ENCODE measurements around the gene ZNF24.
A peak's percentile ranks its signal among the peaks of the same experiment; 100 is the strongest.

Gene ZNF24

GRCh38 chr18:35331367-35332087, 12.7 kb downstream of the ZNF24 start:
- TF ChIP-seq CTCF (conservative IDR thresholded peaks at IDR 0.05; ENCODE audit: low read depth, low read length): no peak
- H3K4me3 ChIP-seq (ENCODE audit: low read depth, low read length): no peak overlapping the region
- DNase-seq (ENCODE audit: low read depth): no peak

DNA sequence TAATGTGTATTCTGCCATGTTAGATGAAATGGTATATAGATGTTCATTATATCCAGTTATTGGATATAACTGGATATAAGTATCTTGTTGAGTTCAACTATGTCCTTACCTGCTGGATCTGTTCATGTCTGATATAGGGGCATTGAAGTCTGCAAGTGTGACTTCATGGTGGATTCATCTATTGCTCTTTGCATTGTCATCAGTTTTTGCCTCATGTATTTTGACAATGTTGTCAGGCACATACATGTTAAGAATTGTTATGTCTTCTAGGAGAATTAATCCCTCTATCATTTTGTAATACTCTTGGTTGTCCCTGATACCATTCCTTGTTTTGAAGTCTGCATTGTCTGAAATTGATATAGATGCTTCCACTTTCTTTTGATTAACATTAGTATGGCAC, 15.4 kb downstream of the ZNF24 start:
- H3K4me3 ChIP-seq (ENCODE audit: low read depth, low read length): no peak overlapping the region
- TF ChIP-seq CTCF (conservative IDR thresholded peaks at IDR 0.05; ENCODE audit: low read depth, low read length): no peak
- no peak for DNase-seq (ENCODE audit: low read depth)

DNA sequence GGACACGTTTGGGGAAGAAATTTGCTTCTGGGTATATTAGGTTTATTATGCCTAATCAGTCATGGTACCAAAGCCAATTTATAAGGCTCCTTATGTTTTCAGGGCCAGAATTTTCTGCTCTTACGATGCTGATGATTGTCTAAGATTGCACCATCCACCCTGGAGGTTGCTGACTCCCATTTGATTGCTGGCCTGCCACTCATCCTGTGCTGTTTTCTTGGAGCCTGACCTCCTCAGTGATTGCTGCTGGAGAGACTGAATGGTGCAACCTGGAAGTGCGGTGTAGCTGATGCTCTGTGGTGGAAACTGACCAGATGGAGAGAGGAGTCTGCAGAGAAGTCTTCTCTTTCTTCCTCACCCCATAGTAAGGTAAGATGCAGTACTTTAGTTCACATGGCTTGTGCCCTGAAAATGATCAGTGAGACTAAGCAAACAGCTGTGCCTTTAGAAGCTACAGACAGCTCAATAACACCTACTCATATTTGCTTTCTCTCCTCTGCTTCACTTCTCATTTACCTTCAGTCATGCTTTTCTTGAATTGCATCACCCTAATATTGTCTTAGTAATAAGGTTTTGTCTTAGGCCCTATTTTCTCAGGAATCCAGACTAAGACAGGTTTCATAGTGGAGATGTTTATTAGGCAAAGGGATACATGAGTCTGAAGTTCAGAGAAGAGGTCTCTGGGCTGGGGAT, 17.4 kb downstream of the ZNF24 start:
- no peak overlapping the region for H3K4me3 ChIP-seq (ENCODE audit: low read depth, low read length)
- no peak for TF ChIP-seq CTCF (conservative IDR thresholded peaks at IDR 0.05; ENCODE audit: low read depth, low read length)
- DNase-seq (ENCODE audit: low read depth): no peak

DNA sequence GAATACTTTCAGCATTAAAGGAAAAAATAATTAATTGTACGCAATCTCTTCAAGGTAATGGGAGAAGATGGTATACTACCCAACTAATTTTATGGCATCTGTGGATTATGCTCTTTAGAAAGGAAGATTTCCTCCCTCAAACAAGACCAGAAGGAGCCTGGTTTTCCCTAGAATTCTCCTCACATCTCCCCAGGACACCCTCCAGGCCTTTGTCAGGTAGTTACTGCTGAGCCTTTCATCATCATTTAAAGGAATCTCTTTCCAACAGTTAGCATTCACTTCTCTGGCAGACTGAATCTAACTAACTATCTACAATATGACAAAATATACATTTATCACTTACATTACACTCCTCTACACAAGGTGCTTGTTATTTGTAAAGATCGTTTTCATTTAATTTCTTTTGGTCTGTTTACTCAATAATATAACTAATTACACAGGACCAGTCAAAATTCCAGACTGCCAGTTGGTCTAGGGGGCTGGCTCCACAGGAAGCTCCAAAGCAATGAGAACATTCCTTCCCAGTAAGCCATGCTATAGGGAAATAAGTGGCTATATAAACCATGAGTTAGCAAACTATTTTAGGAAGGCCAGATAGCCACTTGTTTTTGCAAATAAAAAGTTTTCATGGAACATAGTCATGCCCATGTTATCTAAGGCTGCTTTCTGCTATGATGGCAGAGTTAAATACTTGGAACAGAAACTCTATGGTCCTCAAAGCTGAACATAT, 19.1 kb downstream of the ZNF24 start:
- peak; percentile 12 for DNase-seq (ENCODE audit: low read depth)
- no peak for TF ChIP-seq CTCF (conservative IDR thresholded peaks at IDR 0.05; ENCODE audit: low read depth, low read length)
- no peak overlapping the region for H3K4me3 ChIP-seq (ENCODE audit: low read depth, low read length)

DNA sequence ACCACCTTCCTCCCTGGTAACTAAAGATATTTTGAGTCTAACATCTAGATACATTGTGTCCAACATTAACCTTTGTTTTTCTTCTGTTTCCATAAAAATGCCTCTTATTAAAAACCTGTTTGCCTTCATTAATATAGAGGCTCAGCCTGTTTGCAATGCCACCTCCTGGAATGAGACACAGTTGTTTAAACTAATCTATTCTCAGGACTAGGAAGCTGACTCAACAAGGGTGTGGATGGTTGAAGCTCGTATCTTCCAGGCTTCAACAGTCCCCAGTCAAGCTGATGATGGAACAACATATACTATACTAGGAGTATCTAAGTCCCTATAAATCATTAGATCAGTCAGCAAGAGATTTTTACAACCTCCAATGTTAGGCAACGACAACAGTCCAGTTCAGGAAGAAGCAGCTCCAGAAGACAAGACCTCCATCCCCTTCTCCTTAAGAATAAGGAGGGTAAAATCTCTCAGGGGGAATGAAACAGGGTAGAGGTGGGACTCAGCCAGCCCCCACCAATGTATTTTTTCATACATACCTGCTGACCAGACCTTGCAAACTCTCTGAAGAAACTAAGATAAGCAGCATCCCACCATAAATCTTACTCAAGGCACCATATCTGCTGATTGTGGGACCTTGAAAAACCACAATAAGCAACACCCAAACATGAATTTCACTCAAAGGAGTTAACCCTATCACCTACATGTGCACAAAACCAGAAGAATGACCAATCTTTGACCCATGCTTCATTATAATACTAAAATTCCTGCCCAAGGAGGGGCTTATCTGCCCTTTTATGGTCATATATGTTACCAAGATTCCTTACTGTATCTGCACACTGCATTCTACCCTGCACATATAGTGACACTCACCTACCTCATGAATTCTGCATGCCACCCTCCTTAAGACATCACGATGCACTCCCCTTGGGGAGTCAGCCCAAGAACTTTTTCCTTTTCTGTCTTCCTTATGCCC, 21.4 kb downstream of the ZNF24 start:
- TF ChIP-seq CTCF (conservative IDR thresholded peaks at IDR 0.05; ENCODE audit: low read depth, low read length): no peak
- no peak for DNase-seq (ENCODE audit: low read depth)
- no peak overlapping the region for H3K4me3 ChIP-seq (ENCODE audit: low read depth, low read length)

GRCh38 chr18:35311496-35311895, 32.7 kb downstream of the ZNF24 start:
- no peak overlapping the region for H3K4me3 ChIP-seq (ENCODE audit: low read depth, low read length)
- peak; percentile 36 for DNase-seq (ENCODE audit: low read depth)
- no peak for TF ChIP-seq CTCF (conservative IDR thresholded peaks at IDR 0.05; ENCODE audit: low read depth, low read length)
